HUES64 (cell line): ENCODE data around the gene GFM1.
A peak's percentile ranks its signal among the peaks of the same experiment; 100 is the strongest.

Experiments
- H3K27ac ChIP-seq: 2 replicates; pipeline ENCODE4 v1.7.0; 2013; ENCODE audit warnings: low read depth, low read length, inconsistent platforms
- H3K27me3 ChIP-seq: 2 replicates; pipeline ENCODE4 v1.6.1; 2013; ENCODE audit warnings: mild to moderate bottlenecking, low read length; ENCODE audit not compliant: insufficient read depth
- H3K36me3 ChIP-seq: 2 replicates; pipeline ENCODE4 v1.6.1; 2013; ENCODE audit warnings: mild to moderate bottlenecking, low read length; ENCODE audit not compliant: insufficient read depth
- H3K4me1 ChIP-seq: 2 replicates; pipeline ENCODE4 v1.6.1; 2013; ENCODE audit warnings: mild to moderate bottlenecking, low read length, moderate library complexity; ENCODE audit not compliant: insufficient read depth
- H3K4me3 ChIP-seq: 2 replicates; pipeline ENCODE4 v1.5.1; 2013; ENCODE audit warnings: mild to moderate bottlenecking, low read length, moderate library complexity
- H3K9ac ChIP-seq: 2 replicates; pipeline ENCODE4 v1.6.1; 2013; ENCODE audit warnings: mild to moderate bottlenecking, low read depth, low read length
- H3K9me3 ChIP-seq: 2 replicates; pipeline ENCODE4 v1.6.1; 2013; ENCODE audit warnings: low read depth, low read length; ENCODE audit not compliant: insufficient read depth
- WGBS: fragments of 150-250, 120-280 bp; methylation state at CpG from one replicate; pipeline ENCODE4 v1.1.7; 2013; ENCODE audit warnings: missing lambda C conversion rate; 5-methylcytosine and 5-hydroxymethylcytosine counted together

The GFM1 gene

GRCh38 chr3:158710601-158711000, 66.3 kb downstream of the GFM1 start:
- Histone ChIP-seq H3K9me3 (no peaks in the 10 kb centered on the region), H3K4me3 (no peak overlapping the region), H3K36me3 (peaks cover 10% of the 10 kb centered on the region), H3K27ac (no peak overlapping the region), H3K4me1 (peaks cover 19% of the 10 kb centered on the region; the same call in 1 of the 2 replicates), H3K9ac (no peak overlapping the region), H3K27me3 (no peaks in the 10 kb centered on the region)
- WGBS, result 86% methylated on average over 2 of the region's 4 CpGs

- peaks cover 10% of the 10 kb centered on the region for H3K36me3 ChIP-seq
- H3K9ac ChIP-seq, result no peak overlapping the region
- no peaks in the 10 kb centered on the region for H3K27me3 ChIP-seq
- no peak overlapping the region for H3K27ac ChIP-seq
- 95% methylated on average over 1 of the region's 1 CpG for WGBS
- no peak overlapping the region for H3K4me3 ChIP-seq
- no peaks in the 10 kb centered on the region for H3K9me3 ChIP-seq
- H3K4me1 ChIP-seq, result peaks cover 19% of the 10 kb centered on the region; the same call in 1 of the 2 replicates
Observed at GRCh38 chr3:158711886-158712285, 67.6 kb downstream of the GFM1 start.

- Histone ChIP-seq H3K36me3 (peaks cover 10% of the 10 kb centered on the region), H3K4me3 (no peak overlapping the region), H3K27me3 (no peaks in the 10 kb centered on the region), H3K4me1 (peaks cover 19% of the 10 kb centered on the region; the same call in 1 of the 2 replicates), H3K9ac (no peak overlapping the region), H3K9me3 (no peaks in the 10 kb centered on the region), H3K27ac (no peak overlapping the region)
- 89% methylated on average over 1 of the region's 1 CpG for WGBS
Observed at GRCh38 chr3:158712443-158712842, 68.1 kb downstream of the GFM1 start.

GRCh38 chr3:158713094-158713499, 68.8 kb downstream of the GFM1 start:
- Histone ChIP-seq H3K9me3 (no peaks in the 10 kb centered on the region), H3K27me3 (no peaks in the 10 kb centered on the region), H3K9ac (peak overlapping the region; percentile 26; the same call in 1 of the 2 replicates), H3K4me3 (no peak overlapping the region), H3K27ac (no peak overlapping the region), H3K36me3 (peaks cover 4% of the 10 kb centered on the region), H3K4me1 (peaks cover 19% of the 10 kb centered on the region; the same call in 1 of the 2 replicates)
- WGBS, result 64% methylated on average over 9 of the region's 9 CpGs

- Histone ChIP-seq H3K4me1 (peaks cover 12% of the 10 kb centered on the region; the same call in 1 of the 2 replicates), H3K9me3 (no peaks in the 10 kb centered on the region), H3K4me3 (no peak overlapping the region), H3K27me3 (no peaks in the 10 kb centered on the region), H3K27ac (no peak overlapping the region), H3K9ac (no peak overlapping the region), H3K36me3 (no peaks in the 10 kb centered on the region)
- 98% methylated on average over 2 of the region's 2 CpGs for WGBS
Observed at GRCh38 chr3:158717576-158717975, 73.2 kb downstream of the GFM1 start.

- H3K9ac ChIP-seq, result no peak overlapping the region
- no peak overlapping the region for H3K4me3 ChIP-seq
- WGBS, result 96% methylated on average over 5 of the region's 5 CpGs
- no peak overlapping the region for H3K27ac ChIP-seq
- H3K9me3 ChIP-seq, result no peaks in the 10 kb centered on the region
- H3K27me3 ChIP-seq, result no peaks in the 10 kb centered on the region
- H3K36me3 ChIP-seq, result no peaks in the 10 kb centered on the region
- H3K4me1 ChIP-seq, result peaks cover 2% of the 10 kb centered on the region; the same call in 1 of the 2 replicates
Observed at GRCh38 chr3:158718490-158719170, 74.3 kb downstream of the GFM1 start.

GRCh38 chr3:158722108-158722507, 77.8 kb downstream of the GFM1 start:
- Histone ChIP-seq H3K9me3 (no peaks in the 10 kb centered on the region), H3K27ac (no peak overlapping the region), H3K4me1 (no peaks in the 10 kb centered on the region), H3K27me3 (no peaks in the 10 kb centered on the region), H3K36me3 (no peaks in the 10 kb centered on the region), H3K4me3 (no peak overlapping the region), H3K9ac (no peak overlapping the region)
- no CpG with 5 or more reads among the region's 1 CpG for WGBS

- Histone ChIP-seq H3K9ac (no peak overlapping the region), H3K4me1 (peaks cover 2% of the 10 kb centered on the region), H3K27me3 (no peaks in the 10 kb centered on the region), H3K36me3 (no peaks in the 10 kb centered on the region), H3K27ac (no peak overlapping the region), H3K4me3 (no peak overlapping the region), H3K9me3 (no peaks in the 10 kb centered on the region)
- WGBS, result 93% methylated on average over 7 of the region's 7 CpGs
Observed at GRCh38 chr3:158723991-158724390, 79.7 kb downstream of the GFM1 start.

GRCh38 chr3:158725348-158726011, 81.2 kb downstream of the GFM1 start:
- H3K27ac ChIP-seq, result no peak overlapping the region
- H3K9me3 ChIP-seq, result no peaks in the 10 kb centered on the region
- no peak overlapping the region for H3K9ac ChIP-seq
- no peaks in the 10 kb centered on the region for H3K36me3 ChIP-seq
- 83% methylated on average over 9 of the region's 9 CpGs for WGBS
- H3K4me1 ChIP-seq, result peaks cover 2% of the 10 kb centered on the region
- H3K27me3 ChIP-seq, result no peaks in the 10 kb centered on the region; the same call in 1 of the 2 replicates
- H3K4me3 ChIP-seq, result no peak overlapping the region

GRCh38 chr3:158727206-158728060, 83.1 kb downstream of the GFM1 start:
- no peak overlapping the region for H3K9ac ChIP-seq
- H3K4me1 ChIP-seq, result peaks cover 2% of the 10 kb centered on the region
- WGBS, result 40% methylated on average over 9 of the region's 10 CpGs
- no peaks in the 10 kb centered on the region for H3K9me3 ChIP-seq
- no peaks in the 10 kb centered on the region for H3K36me3 ChIP-seq
- H3K27me3 ChIP-seq, result peaks cover 16% of the 10 kb centered on the region
- no peak overlapping the region for H3K27ac ChIP-seq
- no peak overlapping the region for H3K4me3 ChIP-seq

- H3K9me3 ChIP-seq, result no peaks in the 10 kb centered on the region
- no peak overlapping the region for H3K4me3 ChIP-seq
- H3K27ac ChIP-seq, result no peak overlapping the region
- H3K9ac ChIP-seq, result no peak overlapping the region
- peaks cover 22% of the 10 kb centered on the region for H3K27me3 ChIP-seq
- H3K4me1 ChIP-seq, result peaks cover 2% of the 10 kb centered on the region
- 88% methylated on average over 4 of the region's 4 CpGs for WGBS
- no peaks in the 10 kb centered on the region for H3K36me3 ChIP-seq
Observed at GRCh38 chr3:158728061-158728377, 83.7 kb downstream of the GFM1 start.
